Lung (tissue), 12 donors: ENCODE data around the gene ACP1. TPM values are rescaled to one million over a fixed set of nuclear protein-coding genes. Genes with fewer than 3 reads are reported as not detected.

ENCODE experiments used
- ATAC-seq: fragments of 200-7000 bp; cut with Tn5 transposase; one replicate; pipeline ENCODE4 v1.9.1; 2020; ENCODE audit warnings: moderate number of reproducible peaks; ENCODE audit not compliant: insufficient read depth, low FRiP score
- DNase-seq, 3 donors: peaks; one replicate each; pipeline ENCODE4 v3.0.0-alpha.2; 2013 to 2017
- H3K27ac ChIP-seq, 2 donors: one replicate each; pipeline ENCODE4 v1.5.1; 2013; ENCODE audit warnings: mild to moderate bottlenecking in 2 of 2, moderate library complexity in 2 of 2, control low read depth in 1 of 2, inconsistent platforms in 1 of 2, low read depth in 1 of 2, low read length in 1 of 2
- H3K27me3 ChIP-seq, 3 donors: one replicate each; pipeline ENCODE4 v1.5.1; 2013; ENCODE audit warnings: low read length in 2 of 3; ENCODE audit not compliant: control insufficient read depth in 3 of 3, insufficient read depth in 3 of 3
- H3K36me3 ChIP-seq, 4 donors: one replicate each; pipeline ENCODE4 v1.5.1; 2013; ENCODE audit warnings: low read length in 4 of 4, mild to moderate bottlenecking in 1 of 4, moderate library complexity in 1 of 4; ENCODE audit not compliant: control insufficient read depth in 4 of 4, insufficient read depth in 4 of 4
- H3K4me1 ChIP-seq, 5 donors: one replicate each; pipeline ENCODE4 v1.5.1; 2013; ENCODE audit warnings: low read length in 5 of 5, mild to moderate bottlenecking in 2 of 5, moderate library complexity in 1 of 5; ENCODE audit not compliant: control insufficient read depth in 5 of 5, insufficient read depth in 5 of 5
- H3K4me3 ChIP-seq: one replicate; pipeline ENCODE4 v1.5.1; 2013; ENCODE audit warnings: mild to moderate bottlenecking, control low read depth, moderate library complexity
- H3K9ac ChIP-seq, 2 donors: one replicate each; pipeline ENCODE4 v1.5.1; 2013; ENCODE audit warnings: low read length in 2 of 2, control low read depth in 1 of 2; ENCODE audit not compliant: insufficient read depth in 1 of 2
- H3K9me3 ChIP-seq, 4 donors: one replicate each; pipeline ENCODE4 v1.5.1; 2013; ENCODE audit warnings: low read length in 3 of 4, mild to moderate bottlenecking in 1 of 4, moderate library complexity in 1 of 4; ENCODE audit not compliant: control insufficient read depth in 4 of 4, insufficient read depth in 3 of 4
- CTCF ChIP-seq: IDR thresholded peaks from 2 replicates; pipeline ENCODE4 v1.5.1; 2012; ENCODE audit warnings: mild to moderate bottlenecking; ENCODE audit errors: control extremely low read depth, extremely low read depth
- WGBS, 2 donors: extraction: QIAGEN DNeasy Blood & Tissue Kit; methylation state at CpG; one replicate each; pipeline ENCODE4 v1.1.7; 2013; 5-methylcytosine and 5-hydroxymethylcytosine counted together
- polyA plus RNA-seq, 2 donors: library from polyadenylated mRNA; stranded (reverse); fragments of 200-250 nt; gene quantifications; one replicate each; pipeline ENCODE4 v1.2.1, GENCODE V29; 2013
- total RNA-seq, 2 donors: library from RNA; depleted of rRNA in 1 of 2; stranded (reverse); fragments of >200 nt in 1 of 2; gene quantifications; one replicate each; pipeline ENCODE4 v1.2.1, GENCODE V29; 2014 to 2021
- donor health status: control.
- donor health status: control.
- donor health status: Bipolar disorder and iron deficiency.
- donor health status: healthy.
- donor health status: DM: yes; HTN: yes; CAD: no.

The ACP1 gene
- total and polyA plus RNA-seq, 4 donors = 66.0 to 136 (median 75.0) TPM

GRCh38 chr2:319059-319600, 54.4 kb downstream of the ACP1 start:
- Histone ChIP-seq H3K9me3 (peaks cover 0 to 2% (median 0%) of the 10 kb centered on the region in 4 donors), H3K27ac (no peak overlapping the region), H3K9ac (no peak overlapping the region), H3K4me1 (no peaks in the 10 kb centered on the region), H3K36me3 (no peaks in the 10 kb centered on the region), H3K27me3 (no peaks in the 10 kb centered on the region), H3K4me3 (no peak overlapping the region)
- 90 to 91% methylated on average over 34 of the region's 34 CpGs for WGBS, 2 donors
- DNase-seq (no peak), ATAC-seq (no peak)
- TF ChIP-seq CTCF = no peak

DNA sequence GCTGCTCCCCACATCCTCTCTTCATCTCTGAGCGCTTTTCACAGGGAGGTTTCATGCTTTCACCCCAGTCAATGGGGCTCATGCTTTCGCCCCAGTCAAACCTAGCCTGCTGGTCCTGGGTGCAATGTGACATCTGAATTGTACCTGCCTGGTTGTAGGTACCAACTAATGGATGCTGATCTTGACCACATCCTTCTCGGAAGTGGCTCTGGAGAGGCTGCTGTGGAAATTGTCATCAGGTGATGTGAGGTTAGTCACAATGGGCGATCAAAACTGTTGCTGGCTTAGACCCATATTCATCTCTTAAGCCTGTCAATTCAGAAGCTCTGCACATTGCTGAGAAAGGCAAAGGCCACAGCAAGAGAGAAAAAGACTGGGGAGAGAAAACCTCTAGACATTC, 55.8 kb downstream of the ACP1 start:
- ATAC-seq (no peak), DNase-seq (no peak)
- WGBS, 2 donors = 90 to 96% methylated on average over 4 of the region's 4 CpGs
- Histone ChIP-seq H3K27me3 (no peaks in the 10 kb centered on the region), H3K27ac (no peak overlapping the region), H3K4me1 (no peaks in the 10 kb centered on the region), H3K9ac (no peak overlapping the region), H3K36me3 (no peaks in the 10 kb centered on the region), H3K4me3 (no peak overlapping the region), H3K9me3 (peaks cover 0 to 2% (median 0%) of the 10 kb centered on the region in 4 donors)
- TF ChIP-seq CTCF = no peak

DNA sequence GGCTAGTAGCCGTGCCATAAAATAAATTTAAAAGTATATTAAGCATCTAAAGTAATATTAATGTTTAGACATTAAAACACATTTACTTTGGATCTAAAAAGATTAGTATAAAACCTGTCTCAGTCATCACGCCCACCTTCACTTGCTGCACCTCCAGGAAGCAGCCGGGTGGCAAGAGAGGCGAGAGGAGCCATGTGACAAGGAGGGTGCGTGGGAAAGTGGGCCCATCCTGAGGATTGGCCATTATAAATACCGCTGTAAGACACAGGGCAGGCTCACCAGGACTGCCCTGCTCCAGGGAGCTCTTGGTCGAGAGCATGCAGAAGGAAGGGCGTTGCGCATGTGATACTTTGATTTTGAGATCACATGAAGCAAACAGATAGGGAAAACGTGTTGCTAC, 57.6 kb downstream of the ACP1 start:
- Histone ChIP-seq H3K27ac (no peak overlapping the region), H3K4me3 (no peak overlapping the region), H3K27me3 (no peaks in the 10 kb centered on the region), H3K9me3 (no peaks in the 10 kb centered on the region), H3K9ac (no peak overlapping the region), H3K36me3 (no peaks in the 10 kb centered on the region), H3K4me1 (no peaks in the 10 kb centered on the region)
- ATAC-seq = no peak
- DNase-seq = no peak
- WGBS, 2 donors = 78 to 82% methylated on average over 10 of the region's 10 CpGs
- TF ChIP-seq CTCF = no peak

- no peak overlapping the region for H3K9ac ChIP-seq
- H3K36me3 ChIP-seq = no peaks in the 10 kb centered on the region
- no peak for ATAC-seq
- no peak for TF ChIP-seq CTCF
- H3K27ac ChIP-seq = no peak overlapping the region
- H3K27me3 ChIP-seq = no peaks in the 10 kb centered on the region
- DNase-seq = no peak
- WGBS, 2 donors = 77 to 85% methylated on average over 9 of the region's 9 CpGs
- H3K4me3 ChIP-seq = no peak overlapping the region
- H3K9me3 ChIP-seq = no peaks in the 10 kb centered on the region
- H3K4me1 ChIP-seq = no peaks in the 10 kb centered on the region
Measured at GRCh38 chr2:323035-323434, 58.3 kb downstream of the ACP1 start.
